ENCODE results near the gene JAML. TPM values are rescaled to one million over a fixed set of nuclear protein-coding genes. Genes with fewer than 3 reads are reported as not detected.
"Not testable (repeated sequence)": the region's sequence is repeated elsewhere in the genome, so short reads cannot be mapped to it uniquely, and the experiment has no call there.

Gene JAML
- total RNA-seq, 2 experiments from 2014 or later: 67.5 to 71.4 TPM

DNA sequence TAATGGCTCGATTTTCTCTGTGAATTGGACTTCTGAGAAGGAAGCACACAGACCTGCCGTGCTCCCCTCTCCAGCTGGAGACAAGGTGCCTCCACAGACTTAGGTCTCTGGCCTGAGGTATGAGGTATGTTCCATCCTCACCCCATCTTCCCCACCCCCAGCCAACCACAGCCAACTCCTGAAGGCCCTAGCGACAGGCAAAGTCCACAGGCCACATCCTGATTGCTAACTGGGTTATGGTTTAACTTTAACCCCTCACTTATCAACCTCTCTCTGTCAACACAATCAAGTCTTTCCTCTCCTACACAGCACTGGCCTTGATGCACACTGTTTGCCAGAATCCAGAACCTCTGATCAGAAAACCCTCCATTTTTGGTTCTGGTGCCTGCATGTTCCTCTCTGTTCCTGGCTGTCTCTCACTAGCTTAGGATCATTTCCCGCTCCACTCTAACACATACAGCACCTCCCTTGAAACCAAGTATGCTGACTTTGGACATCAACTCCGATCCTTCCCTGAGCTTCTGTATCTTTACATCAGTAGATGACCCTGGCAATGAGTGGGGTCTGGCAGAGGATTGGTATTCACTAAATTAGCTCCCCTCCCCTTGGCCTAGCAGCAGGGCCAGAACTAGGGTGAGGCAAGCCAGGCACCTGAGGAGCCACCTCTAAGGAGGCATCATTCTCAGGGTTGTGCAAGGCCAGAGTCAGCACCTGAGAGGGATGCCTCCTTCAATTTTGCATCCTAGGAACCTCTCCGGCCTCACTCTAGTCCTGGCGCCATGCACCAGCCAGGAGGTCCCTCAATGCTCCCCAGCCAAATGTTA lies 22.0 kb downstream of the JAML start:
- CTCF ChIA-PET: interaction anchor here (0.6 to 2.0 kb wide), 11 partner anchors 9 to 145 kb away, joined by 3 to 7 read pairs (median 4); partner anchors contain the start of genes JAML and MPZL3

DNA sequence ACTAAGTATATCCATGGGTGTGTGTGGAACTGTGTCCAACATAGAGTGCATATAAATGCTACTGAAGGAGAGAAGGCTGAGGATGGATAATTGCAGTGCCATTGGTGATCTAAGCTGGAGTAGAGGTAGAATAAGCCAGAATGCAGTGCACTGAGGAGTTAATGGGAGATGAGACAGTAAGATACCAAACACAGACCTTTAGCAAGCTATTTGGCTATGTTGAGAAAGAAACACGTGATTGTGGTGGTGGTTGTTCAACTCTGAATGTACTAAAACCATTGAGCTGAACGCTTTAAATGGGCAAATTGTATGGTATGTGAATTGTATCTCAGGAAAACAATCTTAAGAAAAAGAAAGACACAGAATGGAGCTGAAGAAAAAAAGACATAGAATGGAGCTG lies 22.8 kb downstream of the JAML start:
- Mint-ChIP-seq H3K9me3 (no peaks in the 10 kb centered on the region), H3K4me1 (ENCODE audit: low read depth) (peaks cover 12% of the 10 kb centered on the region), H3K36me3 (ENCODE audit: low read depth) (peaks cover 25% of the 10 kb centered on the region), H3K27me3 (ENCODE audit: low read depth) (no peaks in the 10 kb centered on the region), H3K27ac (no peak overlapping the region), H3K4me3 (no peak overlapping the region)
- DNase-seq: no peak
- intact Hi-C loops (cut with micrococcal nuclease): loop anchor here (1.0 kb wide), 2 partner anchors 15 to 39 kb away; no protein-coding TSS in a partner anchor
- CTCF ChIA-PET: interaction anchor here (0.7 to 2.0 kb wide), 10 partner anchors 10 to 146 kb away, joined by 3 to 7 read pairs (median 4); partner anchors contain the start of genes JAML and MPZL3

More for the DNA sequence above, 22.0 kb downstream of the JAML start:
- peaks cover 16% of the 10 kb centered on the region for H3K4me1 Mint-ChIP-seq (ENCODE audit: low read depth)
- no peaks in the 10 kb centered on the region for H3K9me3 Mint-ChIP-seq
- H3K27ac Mint-ChIP-seq: no peak overlapping the region
- no peaks in the 10 kb centered on the region for H3K27me3 Mint-ChIP-seq (ENCODE audit: low read depth)
- intact Hi-C loops (cut with micrococcal nuclease): loop anchor here (1.0 kb wide), 1 partner anchor 14 kb away; no protein-coding TSS in a partner anchor
- DNase-seq: peak; percentile 55
- no peak overlapping the region for H3K4me3 Mint-ChIP-seq
- peaks cover 25% of the 10 kb centered on the region for H3K36me3 Mint-ChIP-seq (ENCODE audit: low read depth)

DNA sequence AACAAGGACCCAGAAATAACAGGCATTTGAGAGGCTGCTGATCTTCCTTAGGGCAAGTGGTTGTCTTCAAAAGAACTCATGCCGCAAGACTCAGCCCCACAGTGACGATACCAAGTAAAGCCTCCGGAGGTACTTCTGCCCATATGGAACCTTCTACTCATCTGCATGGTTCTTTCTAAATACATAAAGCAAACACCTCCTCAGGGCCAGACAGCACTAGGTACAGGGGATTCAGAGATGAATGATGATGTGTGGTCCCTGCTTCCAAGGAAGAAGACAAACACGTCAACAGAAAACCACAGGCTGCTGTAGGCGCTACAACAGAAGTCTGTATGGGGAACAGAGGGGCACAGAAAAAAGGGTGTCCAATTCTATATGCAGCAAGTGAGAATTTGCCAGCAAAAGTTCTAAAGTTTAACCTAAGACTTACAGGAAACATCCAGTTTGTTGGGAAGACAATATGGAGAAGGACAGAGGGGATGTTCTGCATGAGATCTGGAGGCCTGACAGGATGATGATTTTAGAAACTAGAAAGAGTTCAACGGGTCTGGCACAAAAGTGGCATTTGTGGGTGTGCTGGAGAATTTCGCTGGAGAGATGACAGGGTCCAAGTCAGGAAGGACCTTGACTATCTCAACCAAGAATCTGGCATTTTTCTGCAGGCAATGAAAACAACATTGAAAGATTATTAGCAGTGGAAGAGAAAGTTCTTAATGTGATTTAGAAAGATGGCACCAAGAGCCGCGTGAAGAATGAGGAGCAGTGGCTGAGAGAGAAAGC lies 23.7 kb downstream of the JAML start:
- CTCF ChIA-PET: interaction anchor here (1.7 to 2.0 kb wide), 2 partner anchors 15 to 81 kb away, joined by 3 to 7 read pairs; no protein-coding TSS in a partner anchor
- no peaks in the 10 kb centered on the region for H3K9me3 Mint-ChIP-seq
- peaks cover 12% of the 10 kb centered on the region for H3K4me1 Mint-ChIP-seq (ENCODE audit: low read depth)
- intact Hi-C loops (cut with micrococcal nuclease): loop anchor here (1.0 kb wide), 1 partner anchor 40 kb away; no protein-coding TSS in a partner anchor
- H3K4me3 Mint-ChIP-seq: no peak overlapping the region
- H3K27me3 Mint-ChIP-seq (ENCODE audit: low read depth): no peaks in the 10 kb centered on the region
- peaks cover 19% of the 10 kb centered on the region for H3K36me3 Mint-ChIP-seq (ENCODE audit: low read depth)
- DNase-seq: peak; percentile 41
- no peak overlapping the region for H3K27ac Mint-ChIP-seq

DNA sequence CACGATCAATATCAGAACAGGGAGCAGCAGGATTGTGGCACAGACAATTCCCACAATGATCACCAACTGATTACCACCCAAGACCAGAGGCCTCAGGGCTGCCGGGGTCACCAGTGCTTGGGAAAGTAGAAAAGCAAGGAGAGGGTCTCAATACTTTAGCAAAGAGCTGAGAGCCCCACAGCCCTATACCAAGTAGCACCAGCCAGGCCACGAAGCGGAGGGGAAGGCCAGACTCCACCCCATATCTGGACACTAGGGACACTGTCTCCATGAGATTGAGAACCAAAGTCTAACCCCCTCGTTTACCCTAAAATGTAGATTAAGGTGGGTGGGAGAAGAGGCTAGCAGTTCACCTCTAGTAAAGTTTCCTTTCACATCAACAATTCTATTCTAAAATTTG lies 24.3 kb downstream of the JAML start:
- intact Hi-C loops (cut with micrococcal nuclease): no loop called here
- CTCF ChIA-PET: interaction anchor here (1.7 to 2.8 kb wide), 5 partner anchors 42 to 88 kb away, joined by 3 to 36 read pairs (median 30); partner anchors contain the start of gene MPZL2
- H3K4me3 Mint-ChIP-seq: no peak overlapping the region
- peaks cover 12% of the 10 kb centered on the region for H3K4me1 Mint-ChIP-seq (ENCODE audit: low read depth)
- no peak overlapping the region for H3K27ac Mint-ChIP-seq
- H3K9me3 Mint-ChIP-seq: no peaks in the 10 kb centered on the region
- DNase-seq: no peak
- H3K27me3 Mint-ChIP-seq (ENCODE audit: low read depth): no peaks in the 10 kb centered on the region
- H3K36me3 Mint-ChIP-seq (ENCODE audit: low read depth): peaks cover 13% of the 10 kb centered on the region

DNA sequence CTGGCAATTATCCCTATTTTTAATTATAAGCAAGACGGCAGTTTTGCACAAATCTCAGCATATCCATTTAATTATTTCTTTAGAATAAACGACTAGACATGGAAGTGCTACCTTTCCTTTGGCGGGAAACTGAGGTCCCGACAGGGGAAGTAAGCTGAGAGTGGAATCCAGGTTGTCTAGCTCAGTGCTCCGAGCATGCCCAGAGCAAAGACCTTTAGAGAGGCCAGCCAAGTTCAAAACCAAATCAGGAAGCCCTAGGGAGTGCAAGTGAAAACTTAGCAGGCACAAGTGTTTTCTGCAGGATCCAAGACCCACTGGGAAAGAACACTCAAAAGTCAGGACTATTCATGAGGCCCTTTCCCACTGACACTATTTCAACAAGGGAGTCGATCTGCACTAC lies 25.7 kb downstream of the JAML start:
- H3K4me3 Mint-ChIP-seq: no peak overlapping the region
- peaks cover 12% of the 10 kb centered on the region for H3K4me1 Mint-ChIP-seq (ENCODE audit: low read depth)
- H3K27ac Mint-ChIP-seq: peak overlapping the region; percentile 67
- CTCF ChIA-PET: interaction anchor here (0.6 to 2.8 kb wide), 47 partner anchors 8 to 178 kb away, joined by 3 to 42 read pairs (median 6); partner anchors contain the start of genes CD3D, CD3E, JAML and MPZL2
- intact Hi-C loops (cut with micrococcal nuclease): loop anchor here (5.0 kb wide), 1 partner anchor 288 kb away; no protein-coding TSS in a partner anchor
- H3K27me3 Mint-ChIP-seq (ENCODE audit: low read depth): no peaks in the 10 kb centered on the region
- H3K36me3 Mint-ChIP-seq (ENCODE audit: low read depth): peaks cover 13% of the 10 kb centered on the region
- no peaks in the 10 kb centered on the region for H3K9me3 Mint-ChIP-seq
- no peak for DNase-seq

DNA sequence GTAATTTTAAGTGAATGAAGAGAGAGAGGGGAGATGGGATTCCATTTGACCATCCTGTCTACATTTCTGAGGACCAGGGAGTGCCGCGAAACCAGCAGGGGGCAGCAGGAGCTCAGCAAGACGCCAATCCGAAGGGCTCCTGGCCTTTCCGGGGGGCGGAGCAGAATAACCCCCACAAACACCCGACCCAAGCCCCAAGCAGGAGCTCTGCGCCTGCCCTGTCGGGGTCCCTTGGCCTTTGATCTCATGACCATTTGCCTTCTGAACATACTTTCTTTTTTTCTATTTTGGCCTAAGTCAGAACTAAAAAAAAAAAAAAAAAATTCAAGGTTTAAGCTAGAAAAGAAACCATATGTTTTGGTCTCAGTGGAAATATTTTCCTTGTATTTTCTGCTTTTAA lies 26.4 kb downstream of the JAML start:
- H3K36me3 Mint-ChIP-seq (ENCODE audit: low read depth): peaks cover 17% of the 10 kb centered on the region
- CTCF ChIA-PET: interaction anchor here (0.6 to 2.8 kb wide), 55 partner anchors 9 to 237 kb away, joined by 3 to 42 read pairs (median 6); partner anchors contain the start of genes CD3D, CD3E, JAML and MPZL2
- DNase-seq: peak; percentile 88
- no peaks in the 10 kb centered on the region for H3K27me3 Mint-ChIP-seq (ENCODE audit: low read depth)
- no peaks in the 10 kb centered on the region for H3K9me3 Mint-ChIP-seq
- peak overlapping the region; percentile 69 for H3K27ac Mint-ChIP-seq
- intact Hi-C loops (cut with micrococcal nuclease): loop anchor here (1.0 to 5.0 kb wide), 3 partner anchors 46 to 289 kb away; no protein-coding TSS in a partner anchor
- no peak overlapping the region for H3K4me3 Mint-ChIP-seq
- H3K4me1 Mint-ChIP-seq (ENCODE audit: low read depth): peaks cover 12% of the 10 kb centered on the region

DNA sequence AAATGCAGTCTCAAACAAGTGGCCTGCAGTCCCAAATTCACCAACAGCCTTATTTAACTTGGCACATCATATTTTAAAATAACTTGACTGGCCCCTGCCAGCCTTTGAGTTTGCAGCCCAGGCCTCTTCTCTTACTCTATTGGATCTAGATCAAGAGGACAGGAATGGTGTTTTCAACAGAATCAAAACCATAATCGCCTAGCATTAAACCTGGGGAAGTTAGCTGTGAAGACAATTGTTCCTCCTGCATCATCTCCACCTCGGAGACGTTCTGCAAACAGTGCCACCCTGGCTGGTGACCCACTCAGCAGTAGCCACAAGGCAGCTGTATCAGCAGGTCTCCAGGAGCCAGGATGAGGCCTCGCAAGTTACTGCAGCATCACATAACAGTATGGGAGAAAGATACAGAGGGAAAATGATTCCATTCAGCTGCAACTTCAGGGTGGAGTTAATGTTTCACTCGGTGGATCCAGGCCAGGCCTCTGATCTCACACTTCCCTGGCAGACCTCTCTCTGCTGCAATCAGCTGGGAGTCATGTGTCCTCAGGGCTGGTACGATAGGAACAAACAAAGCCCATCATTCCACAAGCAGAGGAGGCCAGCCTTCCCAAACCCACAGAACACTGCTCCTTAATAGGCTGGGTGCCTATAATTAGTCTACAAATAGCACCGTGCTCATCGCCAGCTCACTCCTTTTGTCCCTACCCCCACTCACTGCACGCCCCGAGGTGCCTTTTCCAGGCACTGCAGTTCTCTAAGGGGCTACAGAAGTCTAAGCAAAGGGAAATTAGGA lies 29.8 kb downstream of the JAML start:
- intact Hi-C loops (cut with micrococcal nuclease): loop anchor here (5.0 kb wide), 1 partner anchor 292 kb away; no protein-coding TSS in a partner anchor
- CTCF ChIA-PET: interaction anchor here (0.9 to 1.4 kb wide), 3 partner anchors 21 to 24 kb away, joined by 3 read pairs; no protein-coding TSS in a partner anchor
- DNase-seq: no peak
- Mint-ChIP-seq H3K4me3 (no peak overlapping the region), H3K9me3 (peaks cover 7% of the 10 kb centered on the region), H3K27me3 (ENCODE audit: low read depth) (no peaks in the 10 kb centered on the region), H3K4me1 (ENCODE audit: low read depth) (peaks cover 12% of the 10 kb centered on the region), H3K36me3 (ENCODE audit: low read depth) (peaks cover 37% of the 10 kb centered on the region), H3K27ac (no peak overlapping the region)

DNA sequence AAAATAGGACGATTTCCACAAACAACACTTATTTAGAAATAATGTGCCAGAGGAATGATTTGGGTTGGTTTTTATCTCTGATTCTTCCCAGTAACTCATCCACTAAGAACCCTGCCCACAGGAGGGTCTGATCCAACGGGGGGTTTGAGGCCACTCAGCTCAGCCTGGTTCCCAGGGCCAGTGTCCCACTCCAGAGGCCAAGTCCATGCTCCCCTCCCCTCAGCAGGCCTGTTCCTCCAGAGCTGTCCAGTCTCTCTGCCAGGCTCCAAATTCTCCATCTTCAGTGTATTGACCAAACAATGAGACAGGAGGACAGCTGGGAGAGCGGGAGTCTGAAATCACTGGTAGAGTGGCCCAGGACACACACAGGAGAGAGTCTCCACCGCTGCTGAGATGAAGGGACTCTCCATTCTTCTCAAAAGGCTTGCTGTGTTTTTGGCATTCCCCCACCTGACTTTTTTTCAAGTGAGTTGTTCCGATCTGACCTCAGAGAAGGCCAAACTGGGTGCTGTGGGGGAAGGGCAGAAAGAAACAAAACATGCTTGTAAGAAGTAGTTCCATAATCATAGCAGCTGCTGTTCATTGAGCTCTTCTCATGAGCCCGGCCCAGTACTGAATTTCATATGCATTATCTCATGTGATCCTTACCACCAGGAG lies 30.8 kb downstream of the JAML start:
- intact Hi-C loops (cut with micrococcal nuclease): no loop called here
- H3K27me3 Mint-ChIP-seq (ENCODE audit: low read depth): no peaks in the 10 kb centered on the region
- no peak for DNase-seq
- H3K27ac Mint-ChIP-seq: no peak overlapping the region
- H3K36me3 Mint-ChIP-seq (ENCODE audit: low read depth): peaks cover 36% of the 10 kb centered on the region
- no peak overlapping the region for H3K4me3 Mint-ChIP-seq
- CTCF ChIA-PET: no interaction called here
- peaks cover 8% of the 10 kb centered on the region for H3K4me1 Mint-ChIP-seq (ENCODE audit: low read depth)
- peaks cover 7% of the 10 kb centered on the region for H3K9me3 Mint-ChIP-seq

DNA sequence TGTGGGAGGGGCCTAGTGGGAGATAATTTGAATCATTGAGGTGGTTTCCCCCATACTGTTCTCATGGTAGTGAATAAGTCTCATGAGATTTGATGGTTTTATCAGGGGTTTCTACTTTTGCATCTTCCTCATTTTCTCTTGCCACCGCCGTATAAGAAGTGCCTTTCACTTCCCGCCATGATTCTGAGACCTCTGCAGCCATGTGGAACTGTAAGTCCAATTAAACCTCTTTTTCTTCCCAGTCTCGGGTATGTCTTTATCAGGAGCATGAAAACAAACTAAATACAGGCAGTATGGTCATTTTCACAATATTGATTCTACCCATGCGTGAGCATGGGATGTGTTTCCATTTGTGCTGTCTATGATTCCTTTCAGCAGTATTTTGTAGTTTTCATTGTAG lies 32.0 kb downstream of the JAML start:
- H3K36me3 Mint-ChIP-seq (ENCODE audit: low read depth): peaks cover 34% of the 10 kb centered on the region
- DNase-seq; H3K4me1 Mint-ChIP-seq (ENCODE audit: low read depth); H3K27ac Mint-ChIP-seq; intact Hi-C loops (cut with micrococcal nuclease); H3K4me3 Mint-ChIP-seq; H3K9me3 Mint-ChIP-seq; H3K27me3 Mint-ChIP-seq (ENCODE audit: low read depth): not testable (repeated sequence)
- CTCF ChIA-PET: interaction anchor here (0.6 kb wide), 1 partner anchor 46 kb away, joined by 3 read pairs; no protein-coding TSS in a partner anchor

DNA sequence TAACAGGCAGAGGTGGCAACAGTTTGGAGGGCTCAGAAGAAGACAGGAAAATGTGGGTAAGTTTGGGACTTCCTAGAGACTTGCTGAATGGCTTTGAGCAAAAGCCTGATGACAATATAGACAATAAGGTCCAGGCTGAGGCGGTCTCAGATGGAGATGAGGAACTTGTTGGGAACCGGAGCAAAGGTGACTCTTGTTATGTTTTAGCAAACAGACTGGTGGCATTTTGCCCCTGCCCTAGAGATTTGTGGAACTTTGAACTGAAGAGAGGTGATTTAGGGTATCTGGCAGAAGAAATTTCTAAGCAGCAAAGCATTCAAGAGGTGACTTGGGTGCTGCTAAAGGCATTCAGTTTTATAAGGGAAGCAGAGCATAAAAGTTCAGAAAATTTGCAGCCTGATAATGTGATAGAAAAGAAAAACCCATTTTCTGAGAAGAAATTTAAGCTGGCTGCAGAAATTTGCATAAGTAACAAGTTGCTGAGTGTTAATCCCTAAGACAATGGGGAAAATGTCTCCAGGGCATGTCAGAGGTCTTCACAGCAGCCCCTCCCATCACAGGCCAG lies 33.8 kb downstream of the JAML start:
- DNase-seq; H3K4me3 Mint-ChIP-seq; H3K9me3 Mint-ChIP-seq; H3K27ac Mint-ChIP-seq; H3K27me3 Mint-ChIP-seq (ENCODE audit: low read depth); intact Hi-C loops (cut with micrococcal nuclease); H3K4me1 Mint-ChIP-seq (ENCODE audit: low read depth): not testable (repeated sequence)
- peaks cover 28% of the 10 kb centered on the region for H3K36me3 Mint-ChIP-seq (ENCODE audit: low read depth)
- CTCF ChIA-PET: interaction anchor here (1.1 kb wide), 1 partner anchor 19 kb away, joined by 4 read pairs; no protein-coding TSS in a partner anchor

Data from activated naive CD4-positive, alpha-beta T cell treated with anti-CD3 and anti-CD28 coated beads for 36 hours (primary cell).